Measurements from ENCODE around the gene NCKAP5L. TPM values are rescaled to one million over a fixed set of nuclear protein-coding genes. Genes with fewer than 3 reads are reported as not detected.

Gene NCKAP5L
- total RNA-seq, 2 donors from 2014 or later, result 21.2 to 24.1 TPM

GRCh38 chr12:49795654-49796105 is 32.5 kb downstream of the NCKAP5L start:
- Histone ChIP-seq H3K36me3 (ENCODE audit: control insufficient read depth, insufficient read depth, low read length) (peaks cover 16% of the 10 kb centered on the region), H3K4me3 (ENCODE audit: low read length) (no peak overlapping the region), H3K27me3 (ENCODE audit: control insufficient read depth, insufficient read depth, low read length, poor library complexity, severe bottlenecking) (no peaks in the 10 kb centered on the region), H3K27ac (ENCODE audit: low read depth, low read length) (no peak overlapping the region), H3K9ac (ENCODE audit: extremely low read depth, low read length, poor library complexity, severe bottlenecking) (no peak overlapping the region), H3K4me1 (ENCODE audit: control insufficient read depth, insufficient read depth, low read length) (peaks cover 6% of the 10 kb centered on the region), H3K9me3 (ENCODE audit: control insufficient read depth, low read length) (no peaks in the 10 kb centered on the region)
- Mint-ChIP-seq H3K4me1 (peaks cover 7% of the 10 kb centered on the region), H3K4me3 (no peak overlapping the region), H3K36me3 (ENCODE audit: low read depth) (peaks cover 16% of the 10 kb centered on the region), H3K27ac (no peak overlapping the region), H3K9me3 (no peaks in the 10 kb centered on the region), H3K27me3 (ENCODE audit: insufficient read depth) (no peaks in the 10 kb centered on the region)
- DNase-seq, result no peak
- WGBS, 2 experiments (ENCODE audit: insufficient coverage in 1 of 2, insufficient read length in 1 of 2), result 94 to 100% methylated on average over 3 to 12 of the region's 12 CpGs
- TF ChIP-seq, protein P1, sequence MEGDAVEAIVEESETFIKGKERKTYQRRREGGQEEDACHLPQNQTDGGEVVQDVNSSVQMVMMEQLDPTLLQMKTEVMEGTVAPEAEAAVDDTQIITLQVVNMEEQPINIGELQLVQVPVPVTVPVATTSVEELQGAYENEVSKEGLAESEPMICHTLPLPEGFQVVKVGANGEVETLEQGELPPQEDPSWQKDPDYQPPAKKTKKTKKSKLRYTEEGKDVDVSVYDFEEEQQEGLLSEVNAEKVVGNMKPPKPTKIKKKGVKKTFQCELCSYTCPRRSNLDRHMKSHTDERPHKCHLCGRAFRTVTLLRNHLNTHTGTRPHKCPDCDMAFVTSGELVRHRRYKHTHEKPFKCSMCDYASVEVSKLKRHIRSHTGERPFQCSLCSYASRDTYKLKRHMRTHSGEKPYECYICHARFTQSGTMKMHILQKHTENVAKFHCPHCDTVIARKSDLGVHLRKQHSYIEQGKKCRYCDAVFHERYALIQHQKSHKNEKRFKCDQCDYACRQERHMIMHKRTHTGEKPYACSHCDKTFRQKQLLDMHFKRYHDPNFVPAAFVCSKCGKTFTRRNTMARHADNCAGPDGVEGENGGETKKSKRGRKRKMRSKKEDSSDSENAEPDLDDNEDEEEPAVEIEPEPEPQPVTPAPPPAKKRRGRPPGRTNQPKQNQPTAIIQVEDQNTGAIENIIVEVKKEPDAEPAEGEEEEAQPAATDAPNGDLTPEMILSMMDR (conservative IDR thresholded peaks at IDR 0.05), result no peak

DNA sequence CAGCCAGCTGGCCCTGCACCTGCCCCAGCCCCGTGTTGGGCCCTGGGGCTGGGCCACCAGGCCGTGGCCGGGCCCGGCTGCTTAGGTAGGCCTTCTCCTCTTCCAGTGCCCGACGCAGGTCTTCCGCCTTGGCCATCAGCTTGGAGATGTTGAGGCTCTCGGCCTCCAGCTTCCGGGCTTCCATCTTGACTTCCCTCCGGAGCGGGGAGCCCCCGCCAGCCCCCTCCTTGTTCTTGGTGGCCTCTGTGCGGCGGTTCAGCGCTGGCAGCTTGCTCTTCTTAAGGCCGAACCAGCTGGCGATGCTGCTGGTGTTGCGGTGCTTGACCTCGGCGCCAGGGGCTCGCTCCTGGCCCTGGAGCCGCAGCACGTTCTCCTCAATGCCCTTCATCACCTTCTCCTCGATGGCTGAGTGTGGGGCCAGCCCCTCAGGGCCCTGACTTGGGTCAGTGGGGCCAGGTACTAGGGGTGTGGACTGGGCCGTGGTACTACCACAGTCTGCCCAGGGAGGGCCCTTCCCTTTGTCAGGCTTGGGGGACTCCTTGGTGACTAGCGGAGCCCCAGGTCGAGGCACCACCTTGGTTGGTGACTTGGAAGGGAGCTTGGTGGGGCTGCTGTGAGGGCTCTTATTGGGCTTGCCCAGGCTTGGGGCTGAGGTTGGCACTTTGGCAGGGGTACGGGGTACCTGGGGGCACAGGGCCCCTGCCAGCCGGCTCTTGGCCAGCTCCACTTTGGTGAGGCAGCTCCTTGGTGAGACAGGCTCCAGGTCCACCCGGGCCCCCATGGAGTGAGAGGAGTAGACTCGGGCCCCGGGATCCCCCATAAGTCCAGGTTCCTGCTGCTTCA is 33.2 kb downstream of the NCKAP5L start:
- Mint-ChIP-seq H3K9me3 (no peaks in the 10 kb centered on the region), H3K4me1 (peaks cover under 1% of the 10 kb centered on the region), H3K4me3 (no peak overlapping the region), H3K36me3 (ENCODE audit: low read depth) (peaks cover 12% of the 10 kb centered on the region), H3K27me3 (ENCODE audit: insufficient read depth) (no peaks in the 10 kb centered on the region), H3K27ac (no peak overlapping the region)
- no peak overlapping the region for H3K4me3 ChIP-seq (ENCODE audit: low read length)
- H3K27ac ChIP-seq (ENCODE audit: low read depth, low read length), result no peak overlapping the region
- H3K9me3 ChIP-seq (ENCODE audit: control insufficient read depth, low read length), result no peaks in the 10 kb centered on the region
- H3K9ac ChIP-seq (ENCODE audit: extremely low read depth, low read length, poor library complexity, severe bottlenecking), result no peak overlapping the region
- no peaks in the 10 kb centered on the region for H3K27me3 ChIP-seq (ENCODE audit: control insufficient read depth, insufficient read depth, low read length, poor library complexity, severe bottlenecking)
- TF ChIP-seq, protein P1 (conservative IDR thresholded peaks at IDR 0.05), result no peak
- 94 to 96% methylated on average over 21 to 32 of the region's 32 CpGs for WGBS, 2 experiments (ENCODE audit: insufficient coverage in 1 of 2, insufficient read length in 1 of 2)
- no peaks in the 10 kb centered on the region for H3K4me1 ChIP-seq (ENCODE audit: control insufficient read depth, insufficient read depth, low read length)
- peaks cover 16% of the 10 kb centered on the region for H3K36me3 ChIP-seq (ENCODE audit: control insufficient read depth, insufficient read depth, low read length)
- no peak for DNase-seq

DNA sequence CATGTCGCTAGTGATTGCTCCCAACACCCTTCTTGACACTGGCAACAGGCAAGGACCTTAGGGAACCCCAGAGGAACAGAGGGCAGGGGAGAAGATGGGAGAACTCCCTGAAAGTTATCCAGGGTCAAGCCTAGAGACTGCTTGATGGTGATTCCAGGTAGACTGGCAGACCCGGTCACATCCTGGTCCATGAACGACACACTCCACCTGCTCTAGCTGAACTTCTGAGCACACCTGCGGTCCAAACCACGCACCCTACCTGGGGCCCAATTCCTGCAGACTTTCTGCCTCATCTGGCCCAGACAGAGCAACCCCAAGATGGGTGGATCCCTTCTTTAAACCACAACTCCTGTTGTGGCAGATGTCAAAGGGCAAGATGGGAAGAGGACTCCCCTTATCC is 34.2 kb downstream of the NCKAP5L start:
- no peaks in the 10 kb centered on the region for H3K27me3 Mint-ChIP-seq (ENCODE audit: insufficient read depth)
- WGBS, 2 experiments (ENCODE audit: insufficient coverage in 1 of 2, insufficient read length in 1 of 2), result 91 to 97% methylated on average over 5 of the region's 5 CpGs
- no peak overlapping the region for H3K4me3 Mint-ChIP-seq
- TF ChIP-seq, protein P1 (conservative IDR thresholded peaks at IDR 0.05), result no peak
- H3K4me1 ChIP-seq (ENCODE audit: control insufficient read depth, insufficient read depth, low read length), result no peaks in the 10 kb centered on the region
- no peaks in the 10 kb centered on the region for H3K27me3 ChIP-seq (ENCODE audit: control insufficient read depth, insufficient read depth, low read length, poor library complexity, severe bottlenecking)
- no peak overlapping the region for H3K27ac Mint-ChIP-seq
- DNase-seq, result no peak
- H3K27ac ChIP-seq (ENCODE audit: low read depth, low read length), result no peak overlapping the region
- no peak overlapping the region for H3K9ac ChIP-seq (ENCODE audit: extremely low read depth, low read length, poor library complexity, severe bottlenecking)
- H3K9me3 ChIP-seq (ENCODE audit: control insufficient read depth, low read length), result no peaks in the 10 kb centered on the region
- no peaks in the 10 kb centered on the region for H3K4me1 Mint-ChIP-seq
- no peaks in the 10 kb centered on the region for H3K9me3 Mint-ChIP-seq
- peaks cover 12% of the 10 kb centered on the region for H3K36me3 Mint-ChIP-seq (ENCODE audit: low read depth)
- H3K4me3 ChIP-seq (ENCODE audit: low read length), result no peak overlapping the region
- H3K36me3 ChIP-seq (ENCODE audit: control insufficient read depth, insufficient read depth, low read length), result peaks cover 16% of the 10 kb centered on the region
